Measurements from ENCODE around the gene CTDSPL. TPM values are rescaled to one million over a fixed set of nuclear protein-coding genes. Genes with fewer than 3 reads are reported as not detected.
"Not testable (repeated sequence)": the region's sequence is repeated elsewhere in the genome, so short reads cannot be mapped to it uniquely, and the experiment has no call there.

CTDSPL gene
- total RNA-seq, 2 donors from 2014 or later, result 27.8 to 30.7 TPM

- H3K4me3 Mint-ChIP-seq, result no peak overlapping the region
- no peak overlapping the region for H3K4me3 ChIP-seq (ENCODE audit: low read length)
- no peak overlapping the region for H3K27ac ChIP-seq (ENCODE audit: low read depth, low read length)
- no peak for TF ChIP-seq CTCF (conservative IDR thresholded peaks at IDR 0.05)
- H3K9ac ChIP-seq (ENCODE audit: extremely low read depth, low read length, poor library complexity, severe bottlenecking), result no peak overlapping the region
- H3K4me1 ChIP-seq (ENCODE audit: control insufficient read depth, insufficient read depth, low read length), result peaks cover 3% of the 10 kb centered on the region
- peaks cover 17% of the 10 kb centered on the region for H3K4me1 Mint-ChIP-seq
- H3K27ac Mint-ChIP-seq, result no peak overlapping the region
- H3K9me3 Mint-ChIP-seq, result no peaks in the 10 kb centered on the region
- no peaks in the 10 kb centered on the region for H3K27me3 ChIP-seq (ENCODE audit: control insufficient read depth, insufficient read depth, low read length, poor library complexity, severe bottlenecking)
- peaks cover 6% of the 10 kb centered on the region for H3K36me3 ChIP-seq (ENCODE audit: control insufficient read depth, insufficient read depth, low read length)
- H3K9me3 ChIP-seq (ENCODE audit: control insufficient read depth, low read length), result no peaks in the 10 kb centered on the region
- no peak for DNase-seq
- H3K36me3 Mint-ChIP-seq (ENCODE audit: low read depth), result peaks cover 7% of the 10 kb centered on the region
- H3K27me3 Mint-ChIP-seq (ENCODE audit: insufficient read depth), result no peaks in the 10 kb centered on the region
Observed at GRCh38 chr3:37971467-37971866, 109.8 kb downstream of the CTDSPL start.

- H3K27me3 ChIP-seq (ENCODE audit: control insufficient read depth, insufficient read depth, low read length, poor library complexity, severe bottlenecking); H3K4me3 ChIP-seq (ENCODE audit: low read length); DNase-seq; H3K36me3 ChIP-seq (ENCODE audit: control insufficient read depth, insufficient read depth, low read length); H3K27ac Mint-ChIP-seq; H3K4me1 ChIP-seq (ENCODE audit: control insufficient read depth, insufficient read depth, low read length); H3K9me3 Mint-ChIP-seq; H3K9me3 ChIP-seq (ENCODE audit: control insufficient read depth, low read length); H3K27me3 Mint-ChIP-seq (ENCODE audit: insufficient read depth); H3K4me3 Mint-ChIP-seq; H3K27ac ChIP-seq (ENCODE audit: low read depth, low read length); H3K9ac ChIP-seq (ENCODE audit: extremely low read depth, low read length, poor library complexity, severe bottlenecking): not testable (repeated sequence)
- 87 to 88% methylated on average over 7 to 8 of the region's 8 CpGs for WGBS, 2 experiments (ENCODE audit: insufficient coverage in 1 of 2, insufficient read length in 1 of 2)
- Mint-ChIP-seq H3K36me3 (ENCODE audit: low read depth) (peaks cover 13% of the 10 kb centered on the region), H3K4me1 (peaks cover 17% of the 10 kb centered on the region)
Observed at GRCh38 chr3:37972056-37972455, 110.4 kb downstream of the CTDSPL start.

GRCh38 chr3:37973246-37974054, 111.8 kb downstream of the CTDSPL start:
- Mint-ChIP-seq H3K9me3 (no peaks in the 10 kb centered on the region), H3K4me1 (peaks cover 17% of the 10 kb centered on the region), H3K27ac (peak overlapping the region; percentile 71), H3K36me3 (ENCODE audit: low read depth) (peaks cover 16% of the 10 kb centered on the region), H3K4me3 (no peak overlapping the region), H3K27me3 (ENCODE audit: insufficient read depth) (no peaks in the 10 kb centered on the region)
- H3K9ac ChIP-seq (ENCODE audit: extremely low read depth, low read length, poor library complexity, severe bottlenecking), result no peak overlapping the region
- WGBS, 2 experiments (ENCODE audit: insufficient coverage in 1 of 2, insufficient read length in 1 of 2), result 89 to 94% methylated on average over 8 to 12 of the region's 12 CpGs
- H3K4me1 ChIP-seq (ENCODE audit: control insufficient read depth, insufficient read depth, low read length), result peaks cover 3% of the 10 kb centered on the region
- H3K36me3 ChIP-seq (ENCODE audit: control insufficient read depth, insufficient read depth, low read length), result peaks cover 6% of the 10 kb centered on the region
- H3K27me3 ChIP-seq (ENCODE audit: control insufficient read depth, insufficient read depth, low read length, poor library complexity, severe bottlenecking), result no peaks in the 10 kb centered on the region
- no peak overlapping the region for H3K4me3 ChIP-seq (ENCODE audit: low read length)
- no peak overlapping the region for H3K27ac ChIP-seq (ENCODE audit: low read depth, low read length)
- peak; percentile 41 for DNase-seq
- no peaks in the 10 kb centered on the region for H3K9me3 ChIP-seq (ENCODE audit: control insufficient read depth, low read length)
- TF ChIP-seq CTCF (conservative IDR thresholded peaks at IDR 0.05), result no peak

Data from endodermal cell (in vitro differentiated cells).